ENCODE results near the gene NTN1.

DNA sequence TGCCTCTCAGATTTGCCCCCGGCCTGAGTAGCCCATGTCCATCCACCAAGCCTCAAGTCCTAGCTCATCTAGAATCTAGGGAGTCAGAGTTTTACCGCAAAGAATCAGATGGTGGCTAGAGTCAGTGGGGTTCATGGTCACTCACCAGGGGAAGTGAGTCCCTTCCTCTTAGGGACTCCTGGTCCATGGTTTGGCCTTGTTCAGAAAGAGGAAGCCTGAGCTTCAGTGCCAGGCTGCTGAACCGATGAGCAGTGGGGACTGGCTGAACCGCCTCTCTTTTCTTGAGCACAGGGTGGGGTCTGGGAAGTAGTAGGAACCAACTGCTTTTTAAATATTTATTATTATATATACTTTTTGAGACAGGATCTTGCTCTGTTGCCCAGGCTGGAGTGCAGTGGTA, 160.3 kb downstream of the NTN1 start:
- no peak for TF ChIP-seq POLR2A (IDR thresholded peaks at IDR 0.05; ENCODE audit: low read depth, low read length)
- TF ChIP-seq TAF1 (IDR thresholded peaks at IDR 0.05; ENCODE audit: low read depth, low read length) = no peak
- no peak for TF ChIP-seq POLR2AphosphoS5 (IDR thresholded peaks at IDR 0.05; ENCODE audit: low read depth, low read length)
